GM19452 (cell line): ENCODE data around the gene EMSY.
A peak's percentile ranks its signal among the peaks of the same experiment; 100 is the strongest.
"Not testable (repeated sequence)": the region's sequence is repeated elsewhere in the genome, so short reads cannot be mapped to it uniquely, and the experiment has no call there.

Experiments used
- ATAC-seq: cut with Tn5 transposase; IDR thresholded peaks from one replicate; pipeline ENCODE4 v1.9.1; 2021; ENCODE audit not compliant: unreplicated experiment

EMSY gene

GRCh38 chr11:76444384-76445120, at the start of gene EMSY:
TSS of gene EMSY (plus strand) at chr11:76445018. CDS start at chr11:76446939, 1,921 bp downstream.
- ATAC-seq: peak; percentile 94

GRCh38 chr11:76395296-76395695, 49.5 kb upstream of the EMSY start:
- no peak for ATAC-seq

- no peak for ATAC-seq
These were observed 47.4 kb upstream of the EMSY start for GRCh38 chr11:76397383-76397782.

GRCh38 chr11:76400967-76401366, 43.9 kb upstream of the EMSY start:
- ATAC-seq: no peak

GRCh38 chr11:76401484-76401883, 43.3 kb upstream of the EMSY start:
- ATAC-seq: not testable (repeated sequence)

- ATAC-seq: no peak
These were observed 38.5 kb upstream of the EMSY start for GRCh38 chr11:76406359-76406758.

GRCh38 chr11:76408171-76408965, 36.5 kb upstream of the EMSY start:
- ATAC-seq: no peak

- ATAC-seq: no peak
These were observed 33.9 kb upstream of the EMSY start for GRCh38 chr11:76410851-76411357.

GRCh38 chr11:76415073-76415472, 29.7 kb upstream of the EMSY start:
- ATAC-seq: no peak

GRCh38 chr11:76419896-76420295, 24.9 kb upstream of the EMSY start:
- no peak for ATAC-seq

- peak; percentile 64 for ATAC-seq
These were observed 20.4 kb upstream of the EMSY start for GRCh38 chr11:76424379-76424778.

- no peak for ATAC-seq
These were observed 19.9 kb upstream of the EMSY start for GRCh38 chr11:76424891-76425290.

- ATAC-seq: no peak
These were observed 18.2 kb upstream of the EMSY start for GRCh38 chr11:76426660-76427059.

GRCh38 chr11:76436020-76436419, 8.8 kb upstream of the EMSY start:
- no peak for ATAC-seq

GRCh38 chr11:76443268-76443980, 1.4 kb upstream of the EMSY start:
- ATAC-seq: no peak

GRCh38 chr11:76444065-76444383, 794 bp upstream of the EMSY start:
- ATAC-seq: no peak

GRCh38 chr11:76445121-76446084, 585 bp downstream of the EMSY start:
- peak; percentile 28 for ATAC-seq

GRCh38 chr11:76448506-76448905, 3.7 kb downstream of the EMSY start:
- no peak for ATAC-seq

- ATAC-seq: no peak
These were observed 8.4 kb downstream of the EMSY start for GRCh38 chr11:76453248-76453647.

- no peak for ATAC-seq
These were observed 10.5 kb downstream of the EMSY start for GRCh38 chr11:76455331-76455730.
